NCI-H1105 (cell line): Measurements from ENCODE around the gene IGSF11.

Source experiments
- DNase-seq: peaks from one replicate; lab custom pipeline; 2025; lab: John Stamatoyannopoulos, UW

The IGSF11 gene

DNA sequence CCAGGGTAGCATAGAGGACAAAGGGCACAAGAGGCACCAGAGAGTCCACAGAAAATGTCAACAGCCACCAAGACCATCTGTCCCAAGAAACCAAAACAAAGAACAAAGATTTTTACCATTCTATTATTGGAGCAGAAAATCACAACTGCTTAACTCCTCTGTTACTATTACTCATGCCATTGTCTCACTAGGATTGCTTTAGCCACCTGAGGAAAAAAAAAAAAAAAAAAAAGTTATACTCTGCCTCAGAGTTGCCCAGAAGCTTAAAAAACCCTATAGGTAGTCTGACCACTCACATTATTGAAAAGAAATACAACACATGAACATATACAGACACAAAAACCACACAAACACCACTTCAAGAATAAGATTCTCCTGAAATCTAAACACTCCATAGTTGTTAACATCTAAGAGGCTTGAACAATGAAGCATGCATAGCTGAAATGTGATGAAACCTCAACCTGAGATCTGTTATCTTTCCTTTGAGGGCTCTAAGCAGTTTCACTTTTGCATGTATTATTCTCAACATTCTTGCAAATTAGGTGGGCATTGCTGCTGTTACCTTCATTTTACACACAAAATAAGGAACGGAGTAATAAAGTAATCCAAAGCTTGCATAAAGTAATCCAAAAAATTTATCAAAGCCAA is 85.4 kb downstream of the IGSF11 start:
- no peak for DNase-seq

GRCh38 chr3:118948146-118948545 is 86.5 kb downstream of the IGSF11 start:
- no peak for DNase-seq

- no peak for DNase-seq
Measured at GRCh38 chr3:118946449-118946848, 88.2 kb downstream of the IGSF11 start.

DNA sequence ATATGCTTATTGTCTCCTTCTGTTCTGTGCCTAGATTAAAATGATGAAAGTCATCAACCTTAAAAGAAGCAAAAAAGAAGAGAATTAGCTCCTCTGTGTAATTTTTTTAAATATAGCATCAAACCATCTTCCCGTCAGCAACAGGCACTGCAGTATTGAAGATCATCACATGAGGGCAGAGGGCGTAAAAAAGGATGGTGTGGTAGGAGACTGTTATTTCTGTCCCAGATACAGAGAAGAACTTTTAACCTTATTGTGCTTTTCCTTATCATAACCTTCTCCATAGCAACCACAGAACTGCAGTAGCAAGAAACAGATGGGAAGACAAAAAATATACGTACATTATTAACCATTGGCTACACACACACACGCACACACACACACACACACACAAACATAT is 88.8 kb downstream of the IGSF11 start:
- no peak for DNase-seq

DNA sequence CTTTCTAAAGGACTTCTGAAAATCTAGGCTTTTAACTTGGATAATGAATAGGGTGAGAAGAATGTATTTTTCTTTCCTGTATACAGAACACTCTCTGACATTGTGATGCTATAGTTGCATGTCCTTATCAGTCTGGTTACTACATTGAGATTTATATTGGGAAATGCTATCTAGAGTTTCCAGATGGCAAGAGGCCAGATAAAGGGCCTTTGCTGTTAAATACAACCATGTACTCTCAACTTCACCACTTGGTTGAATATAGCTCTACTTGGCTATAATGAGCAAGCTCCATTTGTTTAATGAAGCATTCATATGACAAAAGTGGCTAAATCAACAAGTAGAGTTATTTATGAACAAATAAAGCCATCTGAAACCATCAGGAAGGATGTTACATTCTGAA is 91.0 kb downstream of the IGSF11 start:
- peak; percentile 38 for DNase-seq

GRCh38 chr3:118942671-118943070 is 92.0 kb downstream of the IGSF11 start:
- no peak for DNase-seq

- no peak for DNase-seq
Measured at GRCh38 chr3:118942195-118942594, 92.5 kb downstream of the IGSF11 start.

DNA sequence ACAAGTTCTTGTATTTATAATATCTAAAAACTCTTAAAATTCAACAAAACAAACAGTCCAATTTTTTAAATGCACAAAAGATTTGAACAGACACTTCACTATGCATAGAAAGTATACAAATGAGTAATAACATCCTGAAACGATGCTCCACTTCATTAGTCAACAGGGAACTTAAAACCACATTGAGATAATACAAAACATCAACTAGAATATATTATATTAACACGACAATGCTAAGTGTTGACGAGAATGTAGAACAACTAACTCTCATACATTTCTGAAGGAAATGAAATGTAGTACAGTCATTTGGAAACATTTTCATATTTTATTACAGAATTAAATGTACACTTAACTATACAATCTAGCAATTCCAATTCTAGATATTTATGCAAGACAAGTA is 93.4 kb downstream of the IGSF11 start:
- DNase-seq = no peak

GRCh38 chr3:118938183-118938961 is 96.3 kb downstream of the IGSF11 start:
- DNase-seq = no peak

DNA sequence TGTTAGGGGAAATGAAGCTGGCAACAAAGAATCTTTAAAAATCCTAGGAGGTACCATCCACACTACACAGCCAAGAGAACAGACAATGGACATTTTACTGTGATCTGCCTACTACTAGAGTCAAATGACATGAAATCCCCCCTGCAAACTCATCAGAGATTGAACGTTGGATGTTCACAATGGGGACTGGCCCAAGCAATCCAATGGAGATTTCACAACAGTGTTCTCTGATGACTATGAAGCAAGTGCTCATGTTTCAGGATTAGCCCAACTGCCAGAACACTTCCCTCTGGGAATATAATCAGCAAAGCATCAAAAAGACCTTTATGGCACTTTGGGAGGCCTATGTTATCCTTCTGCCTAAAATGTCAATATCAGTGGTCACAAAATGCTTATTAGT is 97.8 kb downstream of the IGSF11 start:
- no peak for DNase-seq

GRCh38 chr3:118932822-118933558 is 101.7 kb downstream of the IGSF11 start:
- no peak for DNase-seq

GRCh38 chr3:118931996-118932395 is 102.7 kb downstream of the IGSF11 start:
- DNase-seq = no peak

DNA sequence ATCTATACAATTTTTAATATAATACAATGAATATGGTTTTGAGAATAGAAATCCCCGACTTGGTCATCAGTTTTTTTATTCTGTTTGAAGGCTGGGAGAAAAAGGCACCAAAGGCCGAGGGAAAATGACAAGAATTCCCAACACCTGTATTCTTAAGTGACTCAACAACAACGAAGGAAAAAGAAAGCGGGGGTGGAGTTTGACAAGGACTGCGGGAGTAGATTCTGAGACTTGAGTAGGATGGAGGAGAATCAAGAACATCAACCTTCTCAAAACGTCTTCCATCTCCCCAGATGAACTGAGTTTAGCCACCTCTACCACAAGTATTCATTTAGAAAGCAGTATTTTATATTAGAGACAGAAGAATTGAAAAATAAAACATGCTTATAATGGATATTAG is 107.2 kb downstream of the IGSF11 start:
- no peak for DNase-seq

DNA sequence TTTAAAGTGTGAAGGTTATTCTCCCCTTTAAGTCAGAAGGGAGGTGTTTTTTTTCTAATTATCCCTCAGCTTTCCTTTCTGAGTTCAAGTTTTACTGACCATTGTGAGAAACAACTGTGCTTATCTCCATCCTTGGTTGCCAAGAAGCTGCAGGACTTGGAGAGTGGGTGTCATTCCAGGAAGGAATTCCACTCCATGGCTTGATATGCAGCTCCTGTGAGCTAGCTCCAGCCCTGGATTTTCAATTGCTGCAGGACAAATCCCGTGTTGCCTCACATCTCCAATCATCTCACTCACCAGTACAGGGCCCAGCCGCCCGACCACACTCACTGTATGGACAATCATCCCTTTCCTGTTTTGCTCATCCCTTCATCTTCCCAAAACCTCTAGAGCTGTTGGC is 122.5 kb downstream of the IGSF11 start:
- DNase-seq = no peak

DNA sequence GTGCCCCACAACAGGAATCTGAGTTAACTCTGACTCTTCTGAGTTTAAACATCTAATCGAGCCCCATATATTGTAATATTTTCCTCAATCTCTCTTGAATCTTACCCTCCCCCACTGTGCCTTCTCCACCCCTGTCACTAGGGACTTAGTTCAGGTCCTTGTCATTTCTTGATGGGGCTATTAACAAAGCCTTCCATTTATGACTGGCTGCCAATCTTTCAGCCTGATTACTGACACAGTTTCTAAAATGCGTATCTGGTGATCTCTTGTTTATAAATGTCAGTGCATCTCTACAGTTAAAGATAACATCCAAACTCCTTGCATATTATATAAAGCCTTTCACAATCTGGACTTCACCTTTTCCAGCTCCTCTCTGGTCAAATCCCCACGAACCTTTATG is 124.3 kb downstream of the IGSF11 start:
- no peak for DNase-seq

GRCh38 chr3:118909763-118910162 is 124.9 kb downstream of the IGSF11 start:
- no peak for DNase-seq

DNA sequence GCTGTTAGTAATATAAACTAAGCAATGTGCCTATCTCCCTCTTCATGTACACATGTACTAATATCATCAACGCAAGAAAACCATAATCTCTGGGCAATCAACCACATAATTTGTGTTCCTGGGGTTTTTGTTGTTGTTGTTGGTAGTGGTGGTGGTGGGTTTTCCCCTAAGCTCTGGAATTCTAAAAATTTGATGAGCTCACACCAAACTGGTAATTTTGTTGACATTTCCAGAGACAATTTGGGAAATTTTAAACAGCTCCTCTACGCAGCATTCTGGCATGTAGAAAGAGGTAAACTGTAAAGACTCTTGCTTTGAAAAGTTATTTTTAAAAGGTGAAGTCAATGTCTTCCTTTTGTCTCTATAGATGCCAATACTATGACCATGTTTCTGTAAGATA is 126.7 kb downstream of the IGSF11 start:
- DNase-seq = no peak

- DNase-seq = no peak
Measured at GRCh38 chr3:118900737-118901525, 133.7 kb downstream of the IGSF11 start.

DNA sequence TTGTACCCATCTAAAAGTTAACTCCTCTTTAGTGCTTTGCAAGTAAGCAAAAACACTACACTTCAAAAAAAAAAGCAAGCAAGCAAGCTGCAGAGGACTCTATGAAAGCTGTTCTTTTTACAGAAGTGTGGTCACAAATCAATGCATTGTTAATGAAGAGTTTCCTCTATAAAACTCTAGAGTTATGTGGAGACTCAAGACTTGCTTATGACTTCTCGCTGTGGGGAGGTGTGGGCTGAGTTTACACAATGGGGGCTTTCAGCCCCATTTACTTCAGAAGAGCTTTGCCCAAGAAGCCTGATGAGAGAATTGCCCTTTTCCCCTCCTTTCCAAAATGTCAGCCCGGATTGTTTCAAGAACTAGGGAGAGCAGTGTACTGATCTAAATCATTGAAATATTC is 144.4 kb downstream of the IGSF11 start:
- DNase-seq = no peak

DNA sequence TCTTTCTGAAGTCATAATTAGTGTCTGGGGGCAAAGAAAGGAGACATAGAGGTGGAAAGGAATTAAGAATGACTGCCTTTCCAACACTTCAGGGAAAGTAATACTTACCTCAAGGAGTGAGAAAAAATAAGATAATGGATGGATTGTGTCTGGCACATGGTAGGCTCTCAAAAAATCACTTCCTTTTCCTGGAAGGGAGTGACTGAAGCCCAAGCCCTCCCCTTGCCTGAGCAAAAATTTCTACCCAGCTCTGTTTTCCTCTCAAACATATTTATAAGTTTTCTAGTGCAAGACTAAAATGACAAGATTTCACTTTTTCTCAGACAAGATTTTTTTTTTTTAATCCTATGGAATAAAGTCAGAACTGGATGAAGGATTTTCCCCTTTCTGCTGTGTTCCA is 145.0 kb downstream of the IGSF11 start:
- no peak for DNase-seq

GRCh38 chr3:118886708-118887107 is 147.9 kb downstream of the IGSF11 start:
- DNase-seq = no peak

DNA sequence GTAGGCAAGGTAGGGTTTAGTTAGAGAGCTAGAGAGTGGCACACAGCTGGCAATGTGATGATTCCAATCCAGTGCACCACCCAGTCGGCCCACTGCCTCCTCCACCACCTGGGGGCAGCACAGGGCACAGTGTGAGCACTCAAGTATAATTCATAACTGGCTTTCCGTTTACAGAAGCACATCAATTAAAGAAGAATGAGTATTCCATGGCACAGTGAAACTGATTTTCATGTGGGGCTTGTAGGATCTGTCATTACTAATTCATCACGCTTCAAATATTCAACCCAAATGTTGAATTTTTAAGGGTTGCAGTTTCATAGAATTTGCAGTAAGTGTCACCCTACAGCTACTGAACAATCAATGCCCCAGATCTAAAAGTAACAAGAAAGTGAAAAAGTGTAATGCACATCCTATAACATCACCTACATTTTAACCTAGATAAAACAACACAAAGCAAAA is 149.9 kb downstream of the IGSF11 start:
- peak; percentile 81 for DNase-seq
